Fibroblast of the aortic adventitia (primary cell): ENCODE results near the gene SOAT2. TPM values are rescaled to one million over a fixed set of nuclear protein-coding genes. Genes with fewer than 3 reads are reported as not detected.
"Not testable (repeated sequence)": the region's sequence is repeated elsewhere in the genome, so short reads cannot be mapped to it uniquely, and the experiment has no call there.

Experiments
- DNase-seq: peaks from one replicate; pipeline ENCODE4 v3.0.0-alpha.2; 2010; ENCODE audit warnings: low read depth
- H3K4me3 ChIP-seq: 2 replicates; pipeline ENCODE4 v1.5.1; 2011; ENCODE audit warnings: low read depth, mild to moderate bottlenecking, control low read depth, low read length, moderate library complexity
- CTCF ChIP-seq: IDR thresholded peaks from 2 replicates; pipeline ENCODE4 v1.5.1; 2011; ENCODE audit warnings: mild to moderate bottlenecking, low read length, control low read depth, inconsistent platforms; ENCODE audit not compliant: insufficient read depth
- total RNA-seq: library from RNA; depleted of rRNA; stranded (reverse); fragments of >200 nt; gene quantifications from 2 replicates; pipeline ENCODE4 v1.2.3, GENCODE V29; 2012; ENCODE audit warnings: low replicate concordance

The SOAT2 gene
- total RNA-seq, 1 donor, result 0.09 TPM

GRCh38 chr12:53101931-53102781, 1.1 kb upstream of the SOAT2 start:
- DNase-seq, result no peak
- no peak for TF ChIP-seq CTCF
- H3K4me3 ChIP-seq, result no peak overlapping the region

GRCh38 chr12:53103860-53104305, 597 bp downstream of the SOAT2 start:
- no peak overlapping the region for H3K4me3 ChIP-seq
- TF ChIP-seq CTCF, result no peak
- no peak for DNase-seq

GRCh38 chr12:53105256-53105655, 2.0 kb downstream of the SOAT2 start:
- TF ChIP-seq CTCF, result no peak
- DNase-seq, result no peak
- no peak overlapping the region for H3K4me3 ChIP-seq

GRCh38 chr12:53105712-53106439, 2.6 kb downstream of the SOAT2 start:
- H3K4me3 ChIP-seq, result no peak overlapping the region
- no peak for DNase-seq
- no peak for TF ChIP-seq CTCF

GRCh38 chr12:53107122-53107521, 3.8 kb downstream of the SOAT2 start:
- DNase-seq, result no peak
- no peak overlapping the region for H3K4me3 ChIP-seq

GRCh38 chr12:53112431-53112830, 9.1 kb downstream of the SOAT2 start:
- H3K4me3 ChIP-seq, DNase-seq: not testable (repeated sequence)

More at GRCh38 chr12:53107122-53107521, 3.8 kb downstream of the SOAT2 start:
- TF ChIP-seq CTCF, result no peak

GRCh38 chr12:53113136-53113705, 9.9 kb downstream of the SOAT2 start:
- DNase-seq, result no peak
- no peak for TF ChIP-seq CTCF
- H3K4me3 ChIP-seq, result no peak overlapping the region
